ENCODE data around the gene ITGA7. TPM values are rescaled to one million over a fixed set of nuclear protein-coding genes. Genes with fewer than 3 reads are reported as not detected.

ITGA7 gene
- total RNA-seq, 1 experiment from 2014 or later: 96.2 TPM

DNA sequence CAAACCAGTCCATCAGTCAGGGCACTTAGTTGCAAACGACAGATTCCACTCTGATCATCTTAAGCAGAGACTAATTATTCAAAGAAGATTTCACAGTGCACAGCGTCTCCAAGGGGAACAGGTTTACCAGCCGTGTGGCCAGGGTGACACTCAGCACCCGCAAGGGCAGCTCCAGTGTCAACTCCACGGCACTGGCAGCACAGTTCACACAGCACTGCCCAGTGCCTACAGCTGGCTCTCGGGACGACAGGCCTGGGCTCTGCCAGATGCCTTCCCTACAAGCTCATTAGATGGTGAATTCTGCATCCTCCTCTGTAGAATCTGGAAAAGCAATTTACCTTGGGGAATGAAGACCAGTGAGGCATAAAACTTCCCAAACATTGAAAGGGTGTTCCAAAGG, 66.1 kb downstream of the ITGA7 start:
- Mint-ChIP-seq H3K27ac (no peak overlapping the region), H3K4me1 (peaks cover 9% of the 10 kb centered on the region; the same call in 1 of the 2 replicates), H3K36me3 (no peaks in the 10 kb centered on the region), H3K4me3 (no peak overlapping the region), H3K27me3 (ENCODE audit: low read depth) (peaks cover 10% of the 10 kb centered on the region), H3K9me3 (peaks cover 3% of the 10 kb centered on the region)
- ATAC-seq: no peak
- ChIA-PET POLR2A (no interaction called here), CTCF (interaction anchor here (1.0 kb wide), 1 partner anchor 15 kb away, joined by 3 read pairs; no protein-coding TSS in a partner anchor)
- TF ChIP-seq, protein P1, sequence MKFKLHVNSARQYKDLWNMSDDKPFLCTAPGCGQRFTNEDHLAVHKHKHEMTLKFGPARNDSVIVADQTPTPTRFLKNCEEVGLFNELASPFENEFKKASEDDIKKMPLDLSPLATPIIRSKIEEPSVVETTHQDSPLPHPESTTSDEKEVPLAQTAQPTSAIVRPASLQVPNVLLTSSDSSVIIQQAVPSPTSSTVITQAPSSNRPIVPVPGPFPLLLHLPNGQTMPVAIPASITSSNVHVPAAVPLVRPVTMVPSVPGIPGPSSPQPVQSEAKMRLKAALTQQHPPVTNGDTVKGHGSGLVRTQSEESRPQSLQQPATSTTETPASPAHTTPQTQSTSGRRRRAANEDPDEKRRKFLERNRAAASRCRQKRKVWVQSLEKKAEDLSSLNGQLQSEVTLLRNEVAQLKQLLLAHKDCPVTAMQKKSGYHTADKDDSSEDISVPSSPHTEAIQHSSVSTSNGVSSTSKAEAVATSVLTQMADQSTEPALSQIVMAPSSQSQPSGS (CRISPR knock-in tag; IDR thresholded peaks at IDR 0.05; ENCODE audit: borderline replicate concordance, low read depth): no peak
- TF ChIP-seq, protein P2, sequence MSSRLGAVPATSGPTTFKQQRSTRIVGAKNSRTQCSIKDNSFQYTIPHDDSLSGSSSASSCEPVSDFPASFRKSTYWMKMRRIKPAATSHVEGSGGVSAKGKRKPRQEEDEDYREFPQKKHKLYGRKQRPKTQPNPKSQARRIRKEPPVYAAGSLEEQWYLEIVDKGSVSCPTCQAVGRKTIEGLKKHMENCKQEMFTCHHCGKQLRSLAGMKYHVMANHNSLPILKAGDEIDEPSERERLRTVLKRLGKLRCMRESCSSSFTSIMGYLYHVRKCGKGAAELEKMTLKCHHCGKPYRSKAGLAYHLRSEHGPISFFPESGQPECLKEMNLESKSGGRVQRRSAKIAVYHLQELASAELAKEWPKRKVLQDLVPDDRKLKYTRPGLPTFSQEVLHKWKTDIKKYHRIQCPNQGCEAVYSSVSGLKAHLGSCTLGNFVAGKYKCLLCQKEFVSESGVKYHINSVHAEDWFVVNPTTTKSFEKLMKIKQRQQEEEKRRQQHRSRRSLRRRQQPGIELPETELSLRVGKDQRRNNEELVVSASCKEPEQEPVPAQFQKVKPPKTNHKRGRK (CRISPR knock-in tag; IDR thresholded peaks at IDR 0.05; ENCODE audit: borderline replicate concordance): no peak
- TF ChIP-seq JAZF1 (CRISPR knock-in tag; IDR thresholded peaks at IDR 0.05) (no peak), ZNF121 (CRISPR knock-in tag; IDR thresholded peaks at IDR 0.05) (no peak), NR1H2 (CRISPR knock-in tag; IDR thresholded peaks at IDR 0.05) (no peak), NR2C2 (CRISPR knock-in tag; IDR thresholded peaks at IDR 0.05) (no peak), FOXP1 (CRISPR knock-in tag; IDR thresholded peaks at IDR 0.05; ENCODE audit: borderline replicate concordance) (no peak), ZNF317 (CRISPR knock-in tag; IDR thresholded peaks at IDR 0.05; ENCODE audit: borderline replicate concordance, low read depth) (no peak), ZNF138 (CRISPR knock-in tag; conservative IDR thresholded peaks at IDR 0.05) (no peak), RELA (CRISPR knock-in tag; IDR thresholded peaks at IDR 0.05; ENCODE audit: borderline replicate concordance) (no peak), FOXJ3 (CRISPR knock-in tag; IDR thresholded peaks at IDR 0.05; ENCODE audit: borderline replicate concordance) (no peak)
- TF ChIP-seq, protein P3, sequence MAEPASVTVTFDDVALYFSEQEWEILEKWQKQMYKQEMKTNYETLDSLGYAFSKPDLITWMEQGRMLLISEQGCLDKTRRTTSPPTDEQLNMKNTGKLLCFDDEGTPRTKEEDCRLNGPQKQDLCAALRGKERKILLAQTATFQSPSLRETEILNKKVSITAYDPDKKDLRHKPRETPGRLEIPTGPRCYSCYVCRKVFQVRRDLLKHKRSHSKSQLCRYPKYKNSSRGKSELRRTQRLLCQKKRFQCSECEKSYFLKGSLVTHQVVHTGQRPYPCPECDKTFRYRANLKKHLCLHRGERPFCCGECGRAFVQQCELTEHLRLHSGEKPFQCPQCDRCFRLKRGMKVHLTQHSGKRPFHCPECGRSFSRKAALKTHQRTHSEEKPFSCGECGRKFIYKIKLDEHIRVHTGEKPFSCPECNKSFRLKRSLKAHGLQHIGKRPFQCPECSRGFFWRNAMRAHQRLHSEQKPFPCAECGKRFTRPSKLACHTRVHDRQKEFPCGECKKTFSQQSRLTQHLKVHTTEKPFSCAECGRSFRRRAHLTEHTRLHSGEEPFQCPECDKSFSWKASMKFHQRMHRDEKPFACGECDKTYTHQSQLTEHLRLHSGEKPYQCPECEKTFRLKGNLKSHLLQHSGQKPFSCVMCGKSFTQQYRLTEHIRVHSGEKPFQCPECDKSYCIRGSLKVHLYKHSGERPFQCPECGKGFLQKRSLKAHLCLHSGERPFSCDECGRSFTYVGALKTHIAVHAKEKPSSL (CRISPR knock-in tag; conservative IDR thresholded peaks at IDR 0.05): no peak
- TF ChIP-seq, protein P4, sequence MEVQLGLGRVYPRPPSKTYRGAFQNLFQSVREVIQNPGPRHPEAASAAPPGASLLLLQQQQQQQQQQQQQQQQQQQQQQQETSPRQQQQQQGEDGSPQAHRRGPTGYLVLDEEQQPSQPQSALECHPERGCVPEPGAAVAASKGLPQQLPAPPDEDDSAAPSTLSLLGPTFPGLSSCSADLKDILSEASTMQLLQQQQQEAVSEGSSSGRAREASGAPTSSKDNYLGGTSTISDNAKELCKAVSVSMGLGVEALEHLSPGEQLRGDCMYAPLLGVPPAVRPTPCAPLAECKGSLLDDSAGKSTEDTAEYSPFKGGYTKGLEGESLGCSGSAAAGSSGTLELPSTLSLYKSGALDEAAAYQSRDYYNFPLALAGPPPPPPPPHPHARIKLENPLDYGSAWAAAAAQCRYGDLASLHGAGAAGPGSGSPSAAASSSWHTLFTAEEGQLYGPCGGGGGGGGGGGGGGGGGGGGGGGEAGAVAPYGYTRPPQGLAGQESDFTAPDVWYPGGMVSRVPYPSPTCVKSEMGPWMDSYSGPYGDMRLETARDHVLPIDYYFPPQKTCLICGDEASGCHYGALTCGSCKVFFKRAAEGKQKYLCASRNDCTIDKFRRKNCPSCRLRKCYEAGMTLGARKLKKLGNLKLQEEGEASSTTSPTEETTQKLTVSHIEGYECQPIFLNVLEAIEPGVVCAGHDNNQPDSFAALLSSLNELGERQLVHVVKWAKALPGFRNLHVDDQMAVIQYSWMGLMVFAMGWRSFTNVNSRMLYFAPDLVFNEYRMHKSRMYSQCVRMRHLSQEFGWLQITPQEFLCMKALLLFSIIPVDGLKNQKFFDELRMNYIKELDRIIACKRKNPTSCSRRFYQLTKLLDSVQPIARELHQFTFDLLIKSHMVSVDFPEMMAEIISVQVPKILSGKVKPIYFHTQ (CRISPR knock-in tag; IDR thresholded peaks at IDR 0.05): no peak
- TF ChIP-seq, protein P5, sequence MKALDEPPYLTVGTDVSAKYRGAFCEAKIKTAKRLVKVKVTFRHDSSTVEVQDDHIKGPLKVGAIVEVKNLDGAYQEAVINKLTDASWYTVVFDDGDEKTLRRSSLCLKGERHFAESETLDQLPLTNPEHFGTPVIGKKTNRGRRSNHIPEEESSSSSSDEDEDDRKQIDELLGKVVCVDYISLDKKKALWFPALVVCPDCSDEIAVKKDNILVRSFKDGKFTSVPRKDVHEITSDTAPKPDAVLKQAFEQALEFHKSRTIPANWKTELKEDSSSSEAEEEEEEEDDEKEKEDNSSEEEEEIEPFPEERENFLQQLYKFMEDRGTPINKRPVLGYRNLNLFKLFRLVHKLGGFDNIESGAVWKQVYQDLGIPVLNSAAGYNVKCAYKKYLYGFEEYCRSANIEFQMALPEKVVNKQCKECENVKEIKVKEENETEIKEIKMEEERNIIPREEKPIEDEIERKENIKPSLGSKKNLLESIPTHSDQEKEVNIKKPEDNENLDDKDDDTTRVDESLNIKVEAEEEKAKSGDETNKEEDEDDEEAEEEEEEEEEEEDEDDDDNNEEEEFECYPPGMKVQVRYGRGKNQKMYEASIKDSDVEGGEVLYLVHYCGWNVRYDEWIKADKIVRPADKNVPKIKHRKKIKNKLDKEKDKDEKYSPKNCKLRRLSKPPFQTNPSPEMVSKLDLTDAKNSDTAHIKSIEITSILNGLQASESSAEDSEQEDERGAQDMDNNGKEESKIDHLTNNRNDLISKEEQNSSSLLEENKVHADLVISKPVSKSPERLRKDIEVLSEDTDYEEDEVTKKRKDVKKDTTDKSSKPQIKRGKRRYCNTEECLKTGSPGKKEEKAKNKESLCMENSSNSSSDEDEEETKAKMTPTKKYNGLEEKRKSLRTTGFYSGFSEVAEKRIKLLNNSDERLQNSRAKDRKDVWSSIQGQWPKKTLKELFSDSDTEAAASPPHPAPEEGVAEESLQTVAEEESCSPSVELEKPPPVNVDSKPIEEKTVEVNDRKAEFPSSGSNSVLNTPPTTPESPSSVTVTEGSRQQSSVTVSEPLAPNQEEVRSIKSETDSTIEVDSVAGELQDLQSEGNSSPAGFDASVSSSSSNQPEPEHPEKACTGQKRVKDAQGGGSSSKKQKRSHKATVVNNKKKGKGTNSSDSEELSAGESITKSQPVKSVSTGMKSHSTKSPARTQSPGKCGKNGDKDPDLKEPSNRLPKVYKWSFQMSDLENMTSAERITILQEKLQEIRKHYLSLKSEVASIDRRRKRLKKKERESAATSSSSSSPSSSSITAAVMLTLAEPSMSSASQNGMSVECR (CRISPR knock-in tag; IDR thresholded peaks at IDR 0.05; ENCODE audit: borderline replicate concordance): no peak
- TF ChIP-seq, protein P6, sequence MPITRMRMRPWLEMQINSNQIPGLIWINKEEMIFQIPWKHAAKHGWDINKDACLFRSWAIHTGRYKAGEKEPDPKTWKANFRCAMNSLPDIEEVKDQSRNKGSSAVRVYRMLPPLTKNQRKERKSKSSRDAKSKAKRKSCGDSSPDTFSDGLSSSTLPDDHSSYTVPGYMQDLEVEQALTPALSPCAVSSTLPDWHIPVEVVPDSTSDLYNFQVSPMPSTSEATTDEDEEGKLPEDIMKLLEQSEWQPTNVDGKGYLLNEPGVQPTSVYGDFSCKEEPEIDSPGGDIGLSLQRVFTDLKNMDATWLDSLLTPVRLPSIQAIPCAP (CRISPR knock-in tag; IDR thresholded peaks at IDR 0.05): no peak
- TF ChIP-seq, protein P7, sequence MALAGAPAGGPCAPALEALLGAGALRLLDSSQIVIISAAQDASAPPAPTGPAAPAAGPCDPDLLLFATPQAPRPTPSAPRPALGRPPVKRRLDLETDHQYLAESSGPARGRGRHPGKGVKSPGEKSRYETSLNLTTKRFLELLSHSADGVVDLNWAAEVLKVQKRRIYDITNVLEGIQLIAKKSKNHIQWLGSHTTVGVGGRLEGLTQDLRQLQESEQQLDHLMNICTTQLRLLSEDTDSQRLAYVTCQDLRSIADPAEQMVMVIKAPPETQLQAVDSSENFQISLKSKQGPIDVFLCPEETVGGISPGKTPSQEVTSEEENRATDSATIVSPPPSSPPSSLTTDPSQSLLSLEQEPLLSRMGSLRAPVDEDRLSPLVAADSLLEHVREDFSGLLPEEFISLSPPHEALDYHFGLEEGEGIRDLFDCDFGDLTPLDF (CRISPR knock-in tag; IDR thresholded peaks at IDR 0.05): no peak
- TF ChIP-seq, protein P8, sequence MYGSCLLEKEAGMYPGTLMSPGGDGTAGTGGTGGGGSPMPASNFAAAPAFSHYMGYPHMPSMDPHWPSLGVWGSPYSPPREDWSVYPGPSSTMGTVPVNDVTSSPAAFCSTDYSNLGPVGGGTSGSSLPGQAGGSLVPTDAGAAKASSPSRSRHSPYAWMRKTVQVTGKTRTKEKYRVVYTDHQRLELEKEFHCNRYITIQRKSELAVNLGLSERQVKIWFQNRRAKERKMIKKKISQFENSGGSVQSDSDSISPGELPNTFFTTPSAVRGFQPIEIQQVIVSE (CRISPR knock-in tag; IDR thresholded peaks at IDR 0.05; ENCODE audit: borderline replicate concordance): no peak
- DNase-seq (ENCODE audit: low spot score): no peak
